NT2/D1 (cell line): ENCODE data around the gene DEDD.

Experiments used
- SUZ12 ChIP-seq: IDR thresholded peaks from 2 replicates; pipeline ENCODE4 v1.6.1; 2011; ENCODE audit not compliant: insufficient read length, insufficient read depth; ENCODE audit errors: extremely low read depth
- YY1 ChIP-seq: IDR thresholded peaks from 2 replicates; pipeline ENCODE4 v1.6.1; 2011; ENCODE audit not compliant: insufficient read length, insufficient read depth
- ZNF274 ChIP-seq: IDR thresholded peaks from 2 replicates; pipeline ENCODE4 v1.6.1; 2011; ENCODE audit warnings: mild to moderate bottlenecking, low read depth, low read length

DNA sequence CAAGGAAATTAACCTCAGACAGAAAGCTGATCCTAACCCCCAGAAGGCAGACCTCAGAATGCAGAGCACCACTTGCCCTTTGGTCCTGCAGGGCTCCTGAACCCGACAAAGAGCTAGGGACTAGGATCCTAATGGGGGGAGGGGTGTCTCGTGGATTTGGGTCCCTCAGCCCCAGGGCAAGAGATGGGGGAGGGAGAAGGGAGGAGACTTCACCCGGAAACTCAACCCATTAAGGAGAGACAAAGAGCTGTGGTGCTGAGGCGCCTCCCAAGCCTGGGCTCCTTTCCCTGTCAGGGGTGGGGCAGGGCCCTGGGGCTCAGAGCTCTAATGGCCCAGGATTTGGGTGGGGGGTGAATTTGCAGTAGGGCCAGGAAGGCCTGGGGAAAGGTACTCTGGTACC lies 46.0 kb downstream of the DEDD start:
- TF ChIP-seq YY1 = no peak
- TF ChIP-seq SUZ12 = no peak
- no peak for TF ChIP-seq ZNF274
